Thymus (tissue), 11 donors: ENCODE data around the gene RPL28. TPM values are rescaled to one million over a fixed set of nuclear protein-coding genes. Genes with fewer than 3 reads are reported as not detected.

ENCODE experiments used
- DNase-seq, 9 donors: peaks; one replicate each; pipeline ENCODE4 v3.0.0-alpha.2; 2013; ENCODE audit warnings: low spot score in 9 of 9, low read depth in 6 of 9, missing footprints in 1 of 9
- H3K27ac ChIP-seq, 2 donors: one replicate each; pipeline ENCODE4 v1.5.1; 2013; ENCODE audit warnings: control low read depth in 1 of 2, low read depth in 1 of 2, low read length in 1 of 2, mild to moderate bottlenecking in 1 of 2, moderate library complexity in 1 of 2
- H3K27me3 ChIP-seq, 2 donors: one replicate each; pipeline ENCODE4 v1.5.1; 2013; ENCODE audit warnings: low read length in 1 of 2; ENCODE audit not compliant: control insufficient read depth in 2 of 2, insufficient read depth in 1 of 2
- H3K36me3 ChIP-seq, 2 donors: one replicate each; pipeline ENCODE4 v1.5.1; 2013; ENCODE audit warnings: low read length in 1 of 2, mild to moderate bottlenecking in 1 of 2, moderate library complexity in 1 of 2; ENCODE audit not compliant: control insufficient read depth in 2 of 2, insufficient read depth in 2 of 2
- H3K4me1 ChIP-seq, 2 donors: one replicate each; pipeline ENCODE4 v1.5.1; 2013; ENCODE audit warnings: low read length in 2 of 2; ENCODE audit not compliant: control insufficient read depth in 2 of 2, insufficient read depth in 2 of 2
- H3K4me3 ChIP-seq, 2 donors: one replicate each; pipeline ENCODE4 v1.5.1; 2013; ENCODE audit warnings: low read length in 2 of 2, control low read depth in 1 of 2, mild to moderate bottlenecking in 1 of 2
- H3K9me3 ChIP-seq, 2 donors: one replicate each; pipeline ENCODE4 v1.5.1; 2013; ENCODE audit warnings: low read length in 1 of 2, mild to moderate bottlenecking in 1 of 2; ENCODE audit not compliant: control insufficient read depth in 2 of 2, insufficient read depth in 1 of 2
- WGBS: extraction: QIAGEN DNeasy Blood & Tissue Kit; methylation state at CpG from one replicate; pipeline ENCODE4 v1.1.7; 2013; 5-methylcytosine and 5-hydroxymethylcytosine counted together
- polyA plus RNA-seq: library from polyadenylated mRNA; stranded (reverse); fragments of 200-250 nt; gene quantifications from one replicate; pipeline ENCODE4 v1.2.3, GENCODE V29; 2013
- total RNA-seq: library from RNA; stranded (reverse); fragments of 120-200 nt; gene quantifications from one replicate; pipeline ENCODE4 v1.2.4, GENCODE V29; 2013
- donor health status: healthy.

Gene RPL28
- total and polyA plus RNA-seq, 2 donors: 667 to 2,578 TPM

DNA sequence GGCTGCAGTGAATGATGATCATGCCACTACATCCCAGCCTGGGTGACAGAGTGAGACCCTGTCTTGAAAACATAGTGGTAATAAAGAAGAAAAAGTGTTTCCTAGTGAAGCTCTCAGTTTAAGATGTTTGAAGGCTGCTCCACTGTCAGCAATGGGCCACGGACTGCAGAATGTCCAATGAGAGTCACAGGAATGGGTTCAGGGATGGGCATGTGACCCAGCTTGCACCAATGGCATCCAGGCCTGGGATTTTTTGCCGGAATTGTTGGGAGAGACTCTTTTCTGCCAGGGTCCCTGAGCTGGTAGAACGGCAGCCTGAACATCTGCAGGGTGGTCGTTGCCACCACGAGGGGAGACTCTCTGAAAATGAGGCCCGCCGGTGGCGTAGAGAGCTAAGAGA, 51.1 kb downstream of the RPL28 start:
- Histone ChIP-seq H3K27ac (no peak overlapping the region), H3K9me3 (peaks cover 1 to 19% of the 10 kb centered on the region in 2 donors), H3K36me3 (no peaks in the 10 kb centered on the region), H3K4me1 (peaks cover 0 to 14% of the 10 kb centered on the region in 2 donors), H3K4me3 (no peak overlapping the region), H3K27me3 (peaks cover 54 to 94% of the 10 kb centered on the region in 2 donors)
- WGBS: 50% methylated on average over 8 of the region's 8 CpGs
- no peak for DNase-seq

DNA sequence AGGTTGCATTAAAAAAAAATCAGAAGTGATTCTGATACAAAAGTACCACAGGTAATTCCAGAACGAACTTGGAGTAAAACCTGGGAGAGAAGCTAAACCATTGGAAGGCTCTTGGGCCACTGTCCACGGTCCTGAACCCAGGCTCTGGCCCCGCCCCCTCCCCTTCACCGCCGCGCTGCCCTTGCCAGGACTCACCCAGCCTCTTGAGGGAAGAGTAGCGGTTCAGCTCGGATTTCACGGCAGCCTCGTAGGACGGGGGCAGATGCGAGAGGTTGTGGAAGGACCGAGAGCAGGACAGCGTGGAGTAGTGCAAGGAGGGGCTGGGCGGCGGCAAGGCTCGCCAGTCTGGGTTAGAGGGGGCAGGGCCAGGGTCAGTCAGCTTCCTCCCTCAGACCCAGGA, 51.7 kb downstream of the RPL28 start:
- no peaks in the 10 kb centered on the region for H3K36me3 ChIP-seq
- H3K27me3 ChIP-seq: peaks cover 60 to 94% of the 10 kb centered on the region in 2 donors

DNA sequence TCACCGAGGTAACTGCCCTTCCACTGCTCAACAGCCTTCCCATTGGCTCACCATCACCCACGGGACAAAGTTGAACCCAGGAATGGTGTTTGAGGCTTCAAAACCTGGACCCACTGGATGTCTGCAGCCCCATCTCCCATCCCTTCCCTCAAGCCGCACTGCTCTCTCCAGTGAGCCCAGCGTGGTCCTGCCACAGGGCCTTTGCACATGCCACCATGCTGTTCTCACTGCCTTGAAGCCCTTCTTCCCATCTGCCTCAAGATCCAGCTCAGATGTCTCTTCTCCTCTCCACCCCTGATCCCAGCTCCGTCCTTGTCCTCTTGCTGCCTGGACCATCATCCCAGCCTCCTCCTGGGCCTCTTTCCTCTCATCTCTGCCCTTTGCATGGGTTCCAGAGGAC, 53.3 kb downstream of the RPL28 start:
- 81% methylated on average over 5 of the region's 5 CpGs for WGBS

More for the DNA sequence above, 51.7 kb downstream of the RPL28 start:
- H3K4me3 ChIP-seq: no peak overlapping the region
- DNase-seq: peak in 1 of 9 donors; percentile 43
- H3K9me3 ChIP-seq: peaks cover 1 to 19% of the 10 kb centered on the region in 2 donors
- no peak overlapping the region for H3K27ac ChIP-seq
- H3K4me1 ChIP-seq: peaks cover 2 to 17% of the 10 kb centered on the region in 2 donors
- 6% methylated on average over 17 of the region's 17 CpGs for WGBS

DNA sequence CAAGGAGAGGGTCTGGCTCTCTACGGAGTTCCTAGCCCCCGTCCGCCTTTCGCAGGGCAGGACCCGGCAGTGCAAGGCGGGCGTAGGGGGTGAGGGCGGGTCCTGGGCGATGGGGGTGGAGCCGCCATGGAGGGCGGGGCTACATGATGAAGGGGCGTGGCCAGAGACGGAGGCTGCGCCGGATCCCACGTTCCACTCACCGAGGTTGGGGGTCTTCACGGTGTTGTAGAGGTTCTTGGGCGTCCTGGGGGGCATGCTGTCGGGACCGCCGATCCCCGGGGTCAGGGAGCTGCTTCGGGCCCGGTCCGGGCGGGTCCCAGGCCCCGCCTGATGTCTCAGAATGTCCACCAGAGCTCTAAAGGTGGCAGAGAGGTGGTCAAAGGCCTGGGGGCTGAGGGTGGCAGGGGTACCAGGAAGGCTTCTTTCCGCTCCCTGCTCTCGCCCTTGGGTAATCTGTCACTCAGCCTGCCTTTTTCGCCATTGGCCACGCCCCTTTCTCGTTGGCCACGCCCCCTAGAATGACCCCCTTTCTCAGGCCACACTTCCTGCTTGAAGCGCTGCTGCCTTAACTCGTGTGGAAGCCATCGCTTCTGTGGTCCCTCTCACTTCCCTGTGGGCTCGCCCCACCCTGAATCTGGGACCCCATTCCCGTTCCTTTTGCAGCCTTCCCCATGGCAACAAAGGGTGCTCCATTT, 54.8 kb downstream of the RPL28 start:
- Histone ChIP-seq H3K27ac (no peak overlapping the region), H3K27me3 (peaks cover 73 to 97% of the 10 kb centered on the region in 2 donors), H3K4me3 (no peak overlapping the region), H3K36me3 (no peaks in the 10 kb centered on the region), H3K4me1 (peaks cover 8 to 22% of the 10 kb centered on the region in 2 donors), H3K9me3 (peaks cover 1 to 15% of the 10 kb centered on the region in 2 donors)
- 19% methylated on average over 39 of the region's 39 CpGs for WGBS
- DNase-seq: no peak

More for the DNA sequence above, 53.3 kb downstream of the RPL28 start:
- peaks cover 59 to 94% of the 10 kb centered on the region in 2 donors for H3K27me3 ChIP-seq
- H3K36me3 ChIP-seq: no peaks in the 10 kb centered on the region
- peaks cover 8 to 22% of the 10 kb centered on the region in 2 donors for H3K4me1 ChIP-seq
- peaks cover 1 to 19% of the 10 kb centered on the region in 2 donors for H3K9me3 ChIP-seq
- DNase-seq: no peak
- no peak overlapping the region for H3K27ac ChIP-seq
- H3K4me3 ChIP-seq: no peak overlapping the region

- H3K27ac ChIP-seq: no peak overlapping the region
- no peaks in the 10 kb centered on the region for H3K36me3 ChIP-seq
- H3K4me3 ChIP-seq: no peak overlapping the region
- no peak for DNase-seq
- H3K4me1 ChIP-seq: peaks cover 8 to 22% of the 10 kb centered on the region in 2 donors
- H3K27me3 ChIP-seq: peaks cover 76 to 97% of the 10 kb centered on the region in 2 donors
- peaks cover 1 to 15% of the 10 kb centered on the region in 2 donors for H3K9me3 ChIP-seq
- WGBS: 2% methylated on average over 21 of the region's 21 CpGs
Observed at GRCh38 chr19:55441319-55441691, 55.6 kb downstream of the RPL28 start.

GRCh38 chr19:55441692-55442321, 56.1 kb downstream of the RPL28 start:
- peaks cover 8 to 22% of the 10 kb centered on the region in 2 donors for H3K4me1 ChIP-seq
- WGBS: 4% methylated on average over 39 of the region's 39 CpGs
- H3K36me3 ChIP-seq: no peaks in the 10 kb centered on the region
- no peak for DNase-seq
- H3K4me3 ChIP-seq: peak overlapping the region in 1 of 2 donors; percentile 26
- H3K9me3 ChIP-seq: peaks cover 1 to 15% of the 10 kb centered on the region in 2 donors
- peaks cover 73 to 97% of the 10 kb centered on the region in 2 donors for H3K27me3 ChIP-seq
- H3K27ac ChIP-seq: no peak overlapping the region

GRCh38 chr19:55442372-55442961, 56.7 kb downstream of the RPL28 start:
- Histone ChIP-seq H3K36me3 (no peaks in the 10 kb centered on the region), H3K27me3 (peaks cover 74 to 97% of the 10 kb centered on the region in 2 donors), H3K4me3 (peak overlapping the region in 1 of 2 donors; percentile 26), H3K9me3 (peaks cover under 1 to 15% of the 10 kb centered on the region in 2 donors), H3K4me1 (peaks cover 8 to 22% of the 10 kb centered on the region in 2 donors), H3K27ac (no peak overlapping the region)
- 2% methylated on average over 72 of the region's 72 CpGs for WGBS
- DNase-seq: no peak

- 3% methylated on average over 43 of the region's 43 CpGs for WGBS
- H3K27me3 ChIP-seq: peaks cover 68 to 97% of the 10 kb centered on the region in 2 donors
- H3K4me3 ChIP-seq: peak within 1 kb of the TSS in 1 of 2 donors; percentile 26
- H3K36me3 ChIP-seq: no peaks in the 10 kb centered on the region
- no peak for DNase-seq
- H3K9me3 ChIP-seq: peaks cover 0 to 15% of the 10 kb centered on the region in 2 donors
- peaks cover 8 to 22% of the 10 kb centered on the region in 2 donors for H3K4me1 ChIP-seq
- no peak within 1 kb of the TSS for H3K27ac ChIP-seq
Observed at GRCh38 chr19:55443045-55443823, 57.5 kb downstream of the RPL28 start, which contains the start of gene SHISA7. TSS of gene SHISA7 (minus strand) at chr19:55443300. CDS start at chr19:55442863, 437 bp downstream.
